VCaP (cell line): ENCODE results near the gene SYPL1.
A peak's percentile ranks its signal among the peaks of the same experiment; 100 is the strongest.

Source experiments
- H3K27ac ChIP-seq: fragments of 450-650 bp; 2 replicates; pipeline ENCODE4 v1.5.1; 2017
- CTCF ChIP-seq: fragments of 450-650 bp; conservative IDR thresholded peaks from 2 replicates; pipeline ENCODE4 v1.5.1; 2017; ENCODE audit warnings: mild to moderate bottlenecking, moderate library complexity

The SYPL1 gene

GRCh38 chr7:106076537-106076936, 35.6 kb downstream of the SYPL1 start:
- TF ChIP-seq CTCF: no peak

GRCh38 chr7:106075937-106076336, 36.2 kb downstream of the SYPL1 start:
- peak overlapping the region; percentile 15; the same call in 1 of the 2 replicates for H3K27ac ChIP-seq
- no peak for TF ChIP-seq CTCF

More at GRCh38 chr7:106076537-106076936, 35.6 kb downstream of the SYPL1 start:
- H3K27ac ChIP-seq: peak overlapping the region; percentile 15; the same call in 1 of the 2 replicates

GRCh38 chr7:106074257-106074656, 37.9 kb downstream of the SYPL1 start:
- peak overlapping the region; percentile 92; the same call in 1 of the 2 replicates for H3K27ac ChIP-seq
- TF ChIP-seq CTCF: no peak

GRCh38 chr7:106073701-106074100, 38.4 kb downstream of the SYPL1 start:
- peak overlapping the region; percentile 92 for H3K27ac ChIP-seq
- TF ChIP-seq CTCF: no peak

- TF ChIP-seq CTCF: no peak
- peak overlapping the region; percentile 92 for H3K27ac ChIP-seq
These were observed 39.4 kb downstream of the SYPL1 start for GRCh38 chr7:106072715-106073091.

- TF ChIP-seq CTCF: no peak
- peak overlapping the region; percentile 92 for H3K27ac ChIP-seq
These were observed 40.0 kb downstream of the SYPL1 start for GRCh38 chr7:106071999-106072714.

GRCh38 chr7:106071356-106071998, 40.6 kb downstream of the SYPL1 start:
- TF ChIP-seq CTCF: no peak

More at GRCh38 chr7:106071356-106071998, 40.6 kb downstream of the SYPL1 start:
- H3K27ac ChIP-seq: peak overlapping the region; percentile 92
